Measurements from ENCODE around the gene PFKFB3.

- TF ChIP-seq, protein P1, sequence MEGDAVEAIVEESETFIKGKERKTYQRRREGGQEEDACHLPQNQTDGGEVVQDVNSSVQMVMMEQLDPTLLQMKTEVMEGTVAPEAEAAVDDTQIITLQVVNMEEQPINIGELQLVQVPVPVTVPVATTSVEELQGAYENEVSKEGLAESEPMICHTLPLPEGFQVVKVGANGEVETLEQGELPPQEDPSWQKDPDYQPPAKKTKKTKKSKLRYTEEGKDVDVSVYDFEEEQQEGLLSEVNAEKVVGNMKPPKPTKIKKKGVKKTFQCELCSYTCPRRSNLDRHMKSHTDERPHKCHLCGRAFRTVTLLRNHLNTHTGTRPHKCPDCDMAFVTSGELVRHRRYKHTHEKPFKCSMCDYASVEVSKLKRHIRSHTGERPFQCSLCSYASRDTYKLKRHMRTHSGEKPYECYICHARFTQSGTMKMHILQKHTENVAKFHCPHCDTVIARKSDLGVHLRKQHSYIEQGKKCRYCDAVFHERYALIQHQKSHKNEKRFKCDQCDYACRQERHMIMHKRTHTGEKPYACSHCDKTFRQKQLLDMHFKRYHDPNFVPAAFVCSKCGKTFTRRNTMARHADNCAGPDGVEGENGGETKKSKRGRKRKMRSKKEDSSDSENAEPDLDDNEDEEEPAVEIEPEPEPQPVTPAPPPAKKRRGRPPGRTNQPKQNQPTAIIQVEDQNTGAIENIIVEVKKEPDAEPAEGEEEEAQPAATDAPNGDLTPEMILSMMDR (IDR thresholded peaks at IDR 0.05) = no peak
- TF ChIP-seq POLR2A (IDR thresholded peaks at IDR 0.05) (no peak), EP300 (IDR thresholded peaks at IDR 0.05) (no peak)
Observed at GRCh38 chr10:6221192-6221940, 18.6 kb downstream of the PFKFB3 start.
